ENCODE results near the gene LNX1.

DNA sequence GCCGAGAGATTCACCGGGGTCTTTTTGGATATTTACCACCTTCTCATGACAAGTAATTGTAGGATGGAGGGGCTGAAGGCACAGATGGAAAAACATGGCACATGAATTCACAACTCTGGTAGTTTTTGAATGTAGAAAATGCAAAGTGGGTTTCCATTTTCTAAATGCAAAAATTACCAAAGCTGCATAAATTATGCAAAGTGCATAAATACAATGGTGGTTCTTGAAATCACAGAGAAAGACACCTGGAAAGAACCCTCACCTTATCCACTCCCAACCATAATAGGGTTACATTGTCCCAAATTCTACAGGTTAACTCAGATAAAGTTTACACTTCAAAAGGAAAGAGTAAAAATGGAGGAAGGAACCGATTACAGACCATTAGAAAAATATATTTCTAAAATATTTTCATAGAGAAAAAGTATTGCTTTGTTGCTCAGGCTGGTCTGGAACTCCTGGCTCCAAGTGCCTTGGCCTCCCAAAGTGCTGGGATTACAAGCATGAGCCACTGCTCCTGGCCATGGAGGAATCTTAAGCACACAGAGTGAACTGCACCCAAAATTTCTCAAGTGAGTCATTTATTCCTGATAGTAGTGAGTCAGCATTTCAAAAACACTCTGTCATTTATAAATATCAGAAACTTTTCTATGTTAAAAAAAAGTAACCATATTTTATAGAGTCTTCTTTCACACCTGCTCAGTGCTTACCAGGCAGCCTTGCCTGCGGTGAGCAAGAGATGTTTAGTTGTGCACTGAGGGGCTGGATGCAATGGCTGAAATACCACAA, 112.4 kb downstream of the LNX1 start:
- TF ChIP-seq, protein P1, sequence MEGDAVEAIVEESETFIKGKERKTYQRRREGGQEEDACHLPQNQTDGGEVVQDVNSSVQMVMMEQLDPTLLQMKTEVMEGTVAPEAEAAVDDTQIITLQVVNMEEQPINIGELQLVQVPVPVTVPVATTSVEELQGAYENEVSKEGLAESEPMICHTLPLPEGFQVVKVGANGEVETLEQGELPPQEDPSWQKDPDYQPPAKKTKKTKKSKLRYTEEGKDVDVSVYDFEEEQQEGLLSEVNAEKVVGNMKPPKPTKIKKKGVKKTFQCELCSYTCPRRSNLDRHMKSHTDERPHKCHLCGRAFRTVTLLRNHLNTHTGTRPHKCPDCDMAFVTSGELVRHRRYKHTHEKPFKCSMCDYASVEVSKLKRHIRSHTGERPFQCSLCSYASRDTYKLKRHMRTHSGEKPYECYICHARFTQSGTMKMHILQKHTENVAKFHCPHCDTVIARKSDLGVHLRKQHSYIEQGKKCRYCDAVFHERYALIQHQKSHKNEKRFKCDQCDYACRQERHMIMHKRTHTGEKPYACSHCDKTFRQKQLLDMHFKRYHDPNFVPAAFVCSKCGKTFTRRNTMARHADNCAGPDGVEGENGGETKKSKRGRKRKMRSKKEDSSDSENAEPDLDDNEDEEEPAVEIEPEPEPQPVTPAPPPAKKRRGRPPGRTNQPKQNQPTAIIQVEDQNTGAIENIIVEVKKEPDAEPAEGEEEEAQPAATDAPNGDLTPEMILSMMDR (IDR thresholded peaks at IDR 0.05), result no peak
- TF ChIP-seq EZH2 (IDR thresholded peaks at IDR 0.05), result no peak

Data from neural progenitor cell (in vitro differentiated cells).